ENCODE measurements around the gene RTN4R.

GRCh38 chr22:20260071-20260765 is 7.9 kb downstream of the RTN4R start:
- no peak for TF ChIP-seq CTCF (IDR thresholded peaks at IDR 0.05; ENCODE audit: low read length)
- no peak for TF ChIP-seq EZH2 (IDR thresholded peaks at IDR 0.05; ENCODE audit: borderline replicate concordance, low read length)
